ENCODE data around the gene SLC34A1. TPM values are rescaled to one million over a fixed set of nuclear protein-coding genes. Genes with fewer than 3 reads are reported as not detected.

The SLC34A1 gene
- total and polyA plus RNA-seq, 2 of the 13 experiments (the other 11 are each of a cell fraction or from before 2014, with no cell fraction given): 0.03 to 0.20 TPM

GRCh38 chr5:177425801-177426565, 41.7 kb downstream of the SLC34A1 start (continued):
- TF ChIP-seq POGZ (CRISPR knock-in tag; IDR thresholded peaks at IDR 0.05) (no peak; the same call in 1 of the 2 replicates), KLF12 (CRISPR knock-in tag; IDR thresholded peaks at IDR 0.05; ENCODE audit: borderline replicate concordance) (peak; percentile 89; the same call in 1 of the 2 replicates), JDP2 (CRISPR knock-in tag; IDR thresholded peaks at IDR 0.05; ENCODE audit: borderline replicate concordance) (no peak), HOXA9 (CRISPR knock-in tag; IDR thresholded peaks at IDR 0.05; ENCODE audit: borderline replicate concordance) (peak; percentile 14; the same call in 1 of the 2 replicates), NR3C1 (CRISPR knock-in tag; IDR thresholded peaks at IDR 0.05) (no peak), HOXA5 (CRISPR knock-in tag; IDR thresholded peaks at IDR 0.05) (peak; percentile 65; the same call in 1 of the 2 replicates), SRF (IDR thresholded peaks at IDR 0.05; ENCODE audit: low read depth, low read length) (peak; percentile 96), SIN3A (IDR thresholded peaks at IDR 0.05; ENCODE audit: borderline replicate concordance, low read depth, low read length) (0 out of 2 replicates have a peak, but pooled peaks have one; percentile 28), NR2F6 (IDR thresholded peaks at IDR 0.05) (no peak), NR2F6 (CRISPR knock-in tag; IDR thresholded peaks at IDR 0.05) (no peak), PHF21A (CRISPR knock-in tag; IDR thresholded peaks at IDR 0.05) (peak; percentile 78; the same call in 1 of the 2 replicates), ETS1 (CRISPR knock-in tag; IDR thresholded peaks at IDR 0.05) (0 out of 2 replicates have a peak, but pooled peaks have one; percentile 13), ZNF121 (CRISPR knock-in tag; IDR thresholded peaks at IDR 0.05) (no peak), ZNF253 (CRISPR knock-in tag; IDR thresholded peaks at IDR 0.05; ENCODE audit: borderline replicate concordance) (peak; percentile 20; the same call in 1 of the 2 replicates), ZNF607 (CRISPR knock-in tag; IDR thresholded peaks at IDR 0.05; ENCODE audit: borderline replicate concordance) (peak; percentile 69), TOE1 (CRISPR knock-in tag; IDR thresholded peaks at IDR 0.05) (0 out of 2 replicates have a peak, but pooled peaks have one; percentile 57), CREB1 (IDR thresholded peaks at IDR 0.05) (peak; percentile 90), CREB1 (CRISPR knock-in tag; IDR thresholded peaks at IDR 0.05) (peak; percentile 96), KDM3A (CRISPR knock-in tag; IDR thresholded peaks at IDR 0.05; ENCODE audit: low read depth) (0 out of 2 replicates have a peak, but pooled peaks have one; percentile 27), MED13 (CRISPR knock-in tag; IDR thresholded peaks at IDR 0.05) (peak; percentile 71; the same call in 1 of the 2 replicates), PCBP1 (IDR thresholded peaks at IDR 0.05; ENCODE audit: borderline replicate concordance, low read depth, low read length) (no peak), SUZ12 (IDR thresholded peaks at IDR 0.05; ENCODE audit: low read depth, low read length) (no peak)
- TF ChIP-seq, protein P1, sequence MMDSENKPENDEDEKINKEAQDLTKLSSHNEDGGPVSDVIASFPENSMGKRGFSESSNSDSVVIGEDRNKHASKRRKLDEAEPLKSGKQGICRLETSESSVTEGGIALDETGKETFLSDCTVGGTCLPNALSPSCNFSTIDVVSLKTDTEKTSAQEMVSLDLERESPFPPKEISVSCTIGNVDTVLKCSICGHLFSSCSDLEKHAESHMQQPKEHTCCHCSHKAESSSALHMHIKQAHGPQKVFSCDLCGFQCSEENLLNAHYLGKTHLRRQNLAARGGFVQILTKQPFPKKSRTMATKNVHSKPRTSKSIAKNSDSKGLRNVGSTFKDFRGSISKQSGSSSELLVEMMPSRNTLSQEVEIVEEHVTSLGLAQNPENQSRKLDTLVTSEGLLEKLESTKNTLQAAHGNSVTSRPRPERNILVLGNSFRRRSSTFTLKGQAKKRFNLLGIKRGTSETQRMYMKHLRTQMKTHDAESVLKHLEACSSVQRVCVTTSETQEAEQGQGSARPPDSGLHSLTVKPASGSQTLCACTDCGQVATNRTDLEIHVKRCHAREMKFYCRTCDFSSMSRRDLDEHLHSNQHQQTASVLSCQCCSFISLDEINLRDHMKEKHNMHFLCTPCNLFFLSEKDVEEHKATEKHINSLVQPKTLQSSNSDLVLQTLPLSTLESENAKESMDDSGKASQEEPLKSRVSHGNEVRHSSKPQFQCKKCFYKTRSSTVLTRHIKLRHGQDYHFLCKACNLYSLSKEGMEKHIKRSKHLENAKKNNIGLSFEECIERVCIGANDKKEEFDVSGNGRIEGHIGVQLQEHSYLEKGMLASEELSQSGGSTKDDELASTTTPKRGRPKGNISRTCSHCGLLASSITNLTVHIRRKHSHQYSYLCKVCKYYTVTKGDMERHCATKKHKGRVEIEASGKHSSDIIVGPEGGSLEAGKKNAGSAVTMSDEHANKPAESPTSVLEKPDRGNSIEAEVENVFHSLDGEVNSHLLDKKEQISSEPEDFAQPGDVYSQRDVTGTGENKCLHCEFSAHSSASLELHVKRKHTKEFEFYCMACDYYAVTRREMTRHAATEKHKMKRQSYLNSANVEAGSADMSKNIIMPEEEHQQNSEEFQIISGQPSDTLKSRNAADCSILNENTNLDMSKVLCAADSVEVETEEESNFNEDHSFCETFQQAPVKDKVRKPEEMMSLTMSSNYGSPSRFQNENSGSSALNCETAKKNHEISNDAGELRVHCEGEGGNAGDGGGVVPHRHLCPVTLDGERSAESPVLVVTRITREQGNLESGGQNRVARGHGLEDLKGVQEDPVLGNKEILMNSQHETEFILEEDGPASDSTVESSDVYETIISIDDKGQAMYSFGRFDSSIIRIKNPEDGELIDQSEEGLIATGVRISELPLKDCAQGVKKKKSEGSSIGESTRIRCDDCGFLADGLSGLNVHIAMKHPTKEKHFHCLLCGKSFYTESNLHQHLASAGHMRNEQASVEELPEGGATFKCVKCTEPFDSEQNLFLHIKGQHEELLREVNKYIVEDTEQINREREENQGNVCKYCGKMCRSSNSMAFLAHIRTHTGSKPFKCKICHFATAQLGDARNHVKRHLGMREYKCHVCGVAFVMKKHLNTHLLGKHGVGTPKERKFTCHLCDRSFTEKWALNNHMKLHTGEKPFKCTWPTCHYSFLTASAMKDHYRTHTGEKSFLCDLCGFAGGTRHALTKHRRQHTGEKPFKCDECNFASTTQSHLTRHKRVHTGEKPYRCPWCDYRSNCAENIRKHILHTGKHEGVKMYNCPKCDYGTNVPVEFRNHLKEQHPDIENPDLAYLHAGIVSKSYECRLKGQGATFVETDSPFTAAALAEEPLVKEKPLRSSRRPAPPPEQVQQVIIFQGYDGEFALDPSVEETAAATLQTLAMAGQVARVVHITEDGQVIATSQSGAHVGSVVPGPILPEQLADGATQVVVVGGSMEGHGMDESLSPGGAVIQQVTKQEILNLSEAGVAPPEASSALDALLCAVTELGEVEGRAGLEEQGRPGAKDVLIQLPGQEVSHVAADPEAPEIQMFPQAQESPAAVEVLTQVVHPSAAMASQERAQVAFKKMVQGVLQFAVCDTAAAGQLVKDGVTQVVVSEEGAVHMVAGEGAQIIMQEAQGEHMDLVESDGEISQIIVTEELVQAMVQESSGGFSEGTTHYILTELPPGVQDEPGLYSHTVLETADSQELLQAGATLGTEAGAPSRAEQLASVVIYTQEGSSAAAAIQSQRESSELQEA (CRISPR knock-in tag; IDR thresholded peaks at IDR 0.05; ENCODE audit: not compliant biosample characterization): no peak
